Liver (tissue), 9 donors: Measurements from ENCODE around the gene CHRM5. TPM values are rescaled to one million over a fixed set of nuclear protein-coding genes. Genes with fewer than 3 reads are reported as not detected.

Source experiments
- DNase-seq: peaks from one replicate; pipeline ENCODE4 v3.0.0-alpha.2; 2017; ENCODE audit warnings: low spot score
- H3K27ac ChIP-seq, 2 donors: one replicate each; pipeline ENCODE4 v1.7.0; 2013; ENCODE audit warnings: inconsistent platforms in 2 of 2, low read length in 2 of 2, control low read depth in 1 of 2, low read depth in 1 of 2, mild to moderate bottlenecking in 1 of 2
- H3K27me3 ChIP-seq, 4 donors: one replicate each; pipeline versions ENCODE4 v1.6.1 to v1.7.0; 2013; ENCODE audit warnings: low read length in 3 of 4, inconsistent platforms in 1 of 4, mild to moderate bottlenecking in 1 of 4, moderate library complexity in 1 of 4; ENCODE audit not compliant: control insufficient read depth in 4 of 4, insufficient read depth in 4 of 4
- H3K36me3 ChIP-seq, 4 donors: one replicate each; pipeline versions ENCODE4 v1.6.1 to v1.7.0; 2013; ENCODE audit warnings: low read length in 3 of 4, mild to moderate bottlenecking in 3 of 4, low read depth in 1 of 4, moderate library complexity in 1 of 4; ENCODE audit not compliant: control insufficient read depth in 4 of 4, insufficient read depth in 3 of 4
- H3K4me1 ChIP-seq, 4 donors: one replicate each; pipeline versions ENCODE4 v1.6.1 to v1.7.0; 2013; ENCODE audit warnings: low read length in 3 of 4, mild to moderate bottlenecking in 3 of 4, moderate library complexity in 1 of 4; ENCODE audit not compliant: control insufficient read depth in 4 of 4, insufficient read depth in 4 of 4
- H3K4me3 ChIP-seq, 3 donors: one replicate each; pipeline versions ENCODE4 v1.6.1 to v1.7.0; 2013; ENCODE audit warnings: low read length in 3 of 3, control low read depth in 1 of 3, low read depth in 1 of 3, mild to moderate bottlenecking in 1 of 3
- H3K9ac ChIP-seq, 2 donors: one replicate each; pipeline ENCODE4 v1.7.0; 2013; ENCODE audit warnings: low read length in 2 of 2, mild to moderate bottlenecking in 2 of 2, moderate library complexity in 2 of 2, control low read depth in 1 of 2, low read depth in 1 of 2
- H3K9me3 ChIP-seq, 4 donors: one replicate each; pipeline versions ENCODE4 v1.6.1 to v1.7.0; 2013; ENCODE audit warnings: low read length in 3 of 4; ENCODE audit not compliant: control insufficient read depth in 4 of 4
- ATF3 ChIP-seq: IDR thresholded peaks from 2 replicates; pipeline ENCODE4 v1.6.1; 2016; ENCODE audit warnings: antibody characterized with exemption
- CTCF ChIP-seq: fragments of 150-350 bp; IDR thresholded peaks from 2 replicates; pipeline ENCODE4 v1.5.1; 2017; ENCODE audit warnings: improper control_type of control experiment, low read depth, low read length; ENCODE audit not compliant: missing input control
- EGR1 ChIP-seq, 2 donors: IDR thresholded peaks; 2 replicates each; pipeline ENCODE4 v1.6.1; 2016 to 2018; ENCODE audit warnings: antibody characterized with exemption in 2 of 2, low read depth in 2 of 2
- FOXA1 ChIP-seq: IDR thresholded peaks from 2 replicates; pipeline ENCODE4 v1.6.1; 2016; ENCODE audit warnings: antibody characterized with exemption
- GABPA ChIP-seq, 2 donors: IDR thresholded peaks in 1 of 2; conservative IDR thresholded peaks in 1 of 2; 2 replicates each; pipeline ENCODE4 v1.6.1; 2016; ENCODE audit warnings: antibody characterized with exemption in 2 of 2, mild to moderate bottlenecking in 1 of 2, moderate library complexity in 1 of 2
- JUND ChIP-seq, 2 donors: IDR thresholded peaks; 2 replicates each; pipeline ENCODE4 v1.6.1; 2016; ENCODE audit warnings: antibody characterized with exemption in 2 of 2
- MAX ChIP-seq: IDR thresholded peaks from 2 replicates; pipeline ENCODE4 v1.6.1; 2016; ENCODE audit warnings: antibody characterized with exemption
- NR2F2 ChIP-seq: IDR thresholded peaks from 2 replicates; pipeline ENCODE4 v1.6.1; 2016; ENCODE audit warnings: antibody characterized with exemption
- RAD21 ChIP-seq, 2 donors: IDR thresholded peaks; 2 replicates each; pipeline ENCODE4 v1.6.1; 2016; ENCODE audit warnings: antibody characterized with exemption in 2 of 2, mild to moderate bottlenecking in 2 of 2
- RXRA ChIP-seq, 2 donors: IDR thresholded peaks; 2 replicates each; pipeline ENCODE4 v1.6.1; 2017 to 2018; ENCODE audit warnings: antibody characterized with exemption in 2 of 2, mild to moderate bottlenecking in 1 of 2
- SP1 ChIP-seq: IDR thresholded peaks from 2 replicates; pipeline ENCODE4 v1.6.1; 2018; ENCODE audit warnings: antibody characterized with exemption, mild to moderate bottlenecking
- TAF1 ChIP-seq: conservative IDR thresholded peaks from 2 replicates; pipeline ENCODE4 v1.6.1; 2016; ENCODE audit warnings: antibody characterized with exemption, mild to moderate bottlenecking
- WGBS: extraction: QIAGEN DNeasy Blood & Tissue Kit; methylation state at CpG from one replicate; pipeline ENCODE4 v1.1.7; 2013; 5-methylcytosine and 5-hydroxymethylcytosine counted together
- polyA plus RNA-seq, 2 donors: library from polyadenylated mRNA; stranded (reverse) in 1 of 2; unstranded in 1 of 2; fragments of 200-250 nt in 1 of 2; fragments of >200 nt in 1 of 2; fragmentation: Nextera tagmentation in 1 of 2; extraction: Ambion mirVana in 1 of 2; gene quantifications; one replicate each; pipeline versions ENCODE4 v1.2.1 to v1.2.3, GENCODE V29; 2013 to 2015
- total RNA-seq, 2 donors: library from RNA; depleted of rRNA; stranded (reverse); fragments of >200 nt; gene quantifications; one replicate each; pipeline ENCODE4 v1.2.3, GENCODE V29; 2014
- donor health status: healthy.
- donor health status: healthy.
- donor health status: healthy.
- donor health status: healthy.
- donor health status: healthy.

Gene CHRM5
- total and polyA plus RNA-seq, 4 donors, result 0.38 TPM; not detected in 3

- Histone ChIP-seq H3K9me3 (no peaks in the 10 kb centered on the region), H3K9ac (no peak overlapping the region), H3K27me3 (no peaks in the 10 kb centered on the region), H3K4me1 (no peaks in the 10 kb centered on the region), H3K4me3 (no peak overlapping the region), H3K36me3 (no peaks in the 10 kb centered on the region), H3K27ac (no peak overlapping the region)
- WGBS, result 97% methylated on average over 2 of the region's 2 CpGs
- no peak for DNase-seq
- TF ChIP-seq CTCF, result no peak
- no peak for TF ChIP-seq SP1
- no peak for TF ChIP-seq RAD21 (IDR thresholded peaks at IDR 0.05)
- no peak for TF ChIP-seq GABPA (IDR thresholded peaks at IDR 0.05 in 1 of 2, conservative IDR thresholded peaks at IDR 0.05 in 1 of 2)
- TF ChIP-seq NR2F2, result no peak
- no peak for TF ChIP-seq EGR1 (IDR thresholded peaks at IDR 0.05; ENCODE audit: low read depth in 2 of 2)
Observed at GRCh38 chr15:33964665-33965040, 3.6 kb upstream of the CHRM5 start.

- H3K4me3 ChIP-seq, result no peak overlapping the region
- H3K9me3 ChIP-seq, result no peaks in the 10 kb centered on the region
- no peak overlapping the region for H3K9ac ChIP-seq
- no peak for TF ChIP-seq GABPA (IDR thresholded peaks at IDR 0.05 in 1 of 2, conservative IDR thresholded peaks at IDR 0.05 in 1 of 2)
- TF ChIP-seq FOXA1, result no peak
- TF ChIP-seq RXRA (IDR thresholded peaks at IDR 0.05), result no peak
- TF ChIP-seq TAF1, result no peak
- TF ChIP-seq JUND (IDR thresholded peaks at IDR 0.05), result no peak
- no peak for TF ChIP-seq NR2F2
- no peak for TF ChIP-seq MAX
- TF ChIP-seq ATF3, result no peak
- no peak for TF ChIP-seq CTCF
- no peak overlapping the region for H3K27ac ChIP-seq
- DNase-seq, result no peak
- no peaks in the 10 kb centered on the region for H3K4me1 ChIP-seq
- no peaks in the 10 kb centered on the region for H3K27me3 ChIP-seq
- 86% methylated on average over 3 of the region's 3 CpGs for WGBS
- H3K36me3 ChIP-seq, result no peaks in the 10 kb centered on the region
Observed at GRCh38 chr15:33968821-33969220, 524 bp downstream of the CHRM5 start.

GRCh38 chr15:33971811-33972210, 3.5 kb downstream of the CHRM5 start:
- Histone ChIP-seq H3K27me3 (no peaks in the 10 kb centered on the region), H3K9ac (no peak overlapping the region), H3K36me3 (peaks cover 0 to 2% (median 0%) of the 10 kb centered on the region in 4 donors), H3K4me1 (no peaks in the 10 kb centered on the region), H3K9me3 (no peaks in the 10 kb centered on the region), H3K27ac (no peak overlapping the region), H3K4me3 (no peak overlapping the region)
- 89% methylated on average over 2 of the region's 2 CpGs for WGBS
- DNase-seq, result no peak
- TF ChIP-seq ATF3, result no peak
